DMS 273 (cell line): Measurements from ENCODE around the gene RPL18A.

Experiments used
- DNase-seq: peaks from one replicate; lab custom pipeline; 2025; ENCODE audit not compliant: unreplicated experiment; lab: John Stamatoyannopoulos, UW

RPL18A gene

DNA sequence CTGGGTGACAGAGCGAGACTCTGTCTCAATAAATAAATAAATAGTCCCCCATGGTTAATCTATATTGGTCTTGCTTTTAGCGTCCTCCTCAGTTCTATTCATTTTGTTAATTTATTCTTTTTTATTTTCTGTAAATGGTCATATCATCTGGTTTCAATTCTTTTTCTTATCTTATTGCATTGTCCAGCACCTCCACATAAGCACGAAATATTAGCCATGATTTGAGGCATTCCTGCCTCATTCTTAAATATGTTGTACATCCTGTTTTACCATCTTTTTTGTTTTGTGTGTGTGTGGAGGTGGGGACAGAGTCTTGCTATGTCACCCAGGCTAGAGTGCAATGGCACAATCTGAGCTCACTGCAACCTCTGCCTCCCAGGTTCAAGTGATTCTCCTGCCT is 48.5 kb downstream of the RPL18A start:
- no peak for DNase-seq

DNA sequence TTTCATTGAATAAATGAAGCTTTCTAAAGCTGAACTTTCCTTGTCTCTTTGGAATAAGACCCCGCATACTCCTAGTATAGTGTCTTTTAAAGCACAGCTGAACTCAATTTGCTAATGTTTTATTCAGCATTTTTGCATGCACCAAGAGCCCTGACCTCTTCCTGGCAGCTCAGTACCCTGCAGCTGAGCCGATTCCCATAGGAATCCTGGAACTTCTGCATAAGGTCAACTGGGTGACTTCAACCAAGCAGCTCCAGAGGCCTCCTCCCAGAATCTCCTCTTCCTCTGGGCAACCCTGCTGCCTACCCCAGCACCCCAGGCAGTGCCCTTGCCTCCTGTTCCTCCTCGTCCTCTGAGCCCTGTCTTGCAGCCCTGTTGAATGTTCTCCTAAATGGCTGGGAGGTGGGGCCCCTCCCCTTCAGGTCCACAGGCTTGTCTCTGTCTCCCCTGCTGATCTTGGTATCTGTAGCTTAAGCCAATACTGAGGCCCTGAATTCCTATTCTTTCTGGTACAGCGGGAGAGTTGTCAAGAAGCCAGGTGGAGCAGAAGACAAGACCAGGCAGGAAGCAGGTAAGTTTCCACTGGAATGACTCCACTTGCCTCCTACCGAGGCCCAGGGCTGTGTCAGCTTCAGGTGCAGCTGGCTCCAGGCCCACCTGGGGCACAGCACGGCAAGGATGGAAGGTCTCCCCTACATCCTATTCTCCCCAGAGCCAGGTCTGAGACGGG is 49.5 kb downstream of the RPL18A start:
- DNase-seq, result no peak

DNA sequence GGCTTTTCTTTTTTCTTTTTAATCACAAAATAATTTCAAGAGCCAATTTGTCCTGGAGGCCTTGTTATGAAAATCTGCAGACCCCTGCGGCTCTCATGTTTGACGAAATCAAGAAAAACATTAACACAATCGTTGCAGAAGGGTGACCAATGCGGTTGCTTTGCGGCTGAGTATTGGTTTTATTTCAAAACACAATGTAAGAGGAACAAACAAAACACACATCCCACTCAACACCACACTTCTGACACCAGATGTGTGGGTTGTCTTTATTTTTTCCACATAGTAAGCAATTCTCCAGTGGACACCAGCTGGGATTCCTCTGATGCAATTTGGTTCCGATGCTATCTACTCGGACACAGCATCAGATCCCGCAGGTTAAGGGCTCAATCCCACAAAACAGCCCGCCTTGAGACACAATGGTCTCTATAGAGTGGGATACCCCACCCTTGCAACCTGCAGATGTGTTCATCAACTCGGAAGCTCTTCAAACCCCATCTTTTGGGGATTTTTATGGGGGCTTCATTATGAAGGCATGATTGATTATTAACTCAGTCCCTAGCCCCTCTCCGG is 51.2 kb downstream of the RPL18A start:
- DNase-seq, result no peak
